Smooth muscle cell of the coronary artery (primary cell): ENCODE results near the gene FFAR2. TPM values are rescaled to one million over a fixed set of nuclear protein-coding genes. Genes with fewer than 3 reads are reported as not detected.

Experiments used
- total RNA-seq: library from RNA; depleted of rRNA; stranded (reverse); fragments of >200 nt; gene quantifications from 2 replicates; pipeline ENCODE4 v1.2.3, GENCODE V29; 2014; ENCODE audit warnings: low replicate concordance

The FFAR2 gene
- not detected in 2 replicates for total RNA-seq

DNA sequence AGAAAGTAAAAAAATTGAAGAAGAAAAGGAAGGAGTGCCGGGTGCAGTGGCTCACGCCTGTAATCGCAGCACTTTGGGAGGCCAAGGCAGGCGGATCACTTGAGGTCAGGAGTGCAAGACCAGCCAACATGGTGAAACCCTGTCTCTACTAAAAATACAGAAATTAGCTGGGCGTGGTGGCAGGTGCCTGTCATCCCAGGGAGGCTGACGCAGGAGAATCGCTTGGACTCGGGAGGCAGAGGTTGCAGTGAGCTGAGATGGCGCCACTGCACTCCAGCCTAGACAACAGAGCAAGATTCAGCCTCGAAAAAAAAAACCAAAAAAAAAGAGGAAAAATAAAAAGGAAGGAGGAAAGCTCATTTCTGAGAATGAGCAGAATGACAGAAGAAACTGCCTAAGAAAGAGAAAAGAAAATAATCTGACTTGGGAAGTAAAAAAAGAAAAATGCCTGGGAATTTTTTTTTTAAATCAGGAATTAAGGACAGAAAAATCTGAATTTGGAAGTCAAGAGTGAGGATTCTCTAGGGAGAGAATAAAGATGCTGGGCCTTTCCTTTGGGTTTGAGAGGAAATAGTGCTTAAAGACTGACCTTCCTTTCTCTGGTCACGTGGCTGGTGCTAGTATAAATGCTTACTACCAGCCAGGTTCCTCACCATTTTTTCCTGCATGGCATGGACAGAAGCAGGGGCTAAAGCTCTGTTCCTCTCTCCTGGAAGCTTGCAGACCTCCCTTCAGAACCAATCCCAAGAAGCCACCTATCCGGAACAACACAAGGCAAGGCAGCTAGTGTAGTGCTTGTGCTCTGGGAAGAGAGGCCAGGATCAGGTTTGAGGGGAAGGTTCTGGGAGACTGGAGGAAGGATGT, at the start of gene FFAR2:
TSS of gene FFAR2 (plus strand) at position 652 of the 864 bp plus-strand sequence. CDS start 1,458 bp downstream, outside the sequence.

DNA sequence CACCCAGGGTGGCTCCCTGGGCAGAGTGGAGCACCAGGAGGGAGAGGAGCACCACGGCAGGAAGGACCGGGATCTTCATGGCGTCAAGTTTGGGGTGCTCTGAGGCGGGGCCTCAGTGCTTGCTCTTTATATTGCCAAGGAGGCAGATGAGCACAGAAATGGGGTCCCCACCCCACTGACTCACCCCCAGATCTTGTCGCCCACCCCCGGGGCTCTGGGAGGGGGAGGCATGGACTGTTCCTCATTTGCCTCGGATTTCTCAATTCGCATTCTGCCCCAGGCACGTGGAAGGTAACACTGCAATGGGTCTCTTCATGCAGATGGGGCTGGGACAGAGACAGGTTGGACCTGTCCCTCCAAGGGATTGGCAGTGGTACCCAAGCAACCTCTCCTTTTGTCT, 42.3 kb downstream of the FFAR2 start, which contains the start of gene KRTDAP:
TSS of gene KRTDAP (minus strand) at position 101 of the 400 bp plus-strand sequence. CDS start at position 79, 22 bp downstream.

Other genes starting within 250 kb of the FFAR2 start
- not detected in 2 replicates for gene FAM187B, start 219.5 kb upstream of the FFAR2 start, total RNA-seq
- gene LSR, start 199.3 kb upstream of the FFAR2 start, total RNA-seq = 0.45 TPM in 1 of 2 replicates, not detected in the other
- gene USF2, start 179.3 kb upstream of the FFAR2 start, total RNA-seq = 44.9 and 91.6 TPM in 2 replicates
- gene HAMP, start 165.7 kb upstream of the FFAR2 start, total RNA-seq = 0.08 TPM in 1 of 2 replicates, not detected in the other
- gene MAG, start 156.1 kb upstream of the FFAR2 start, total RNA-seq = 2.0 TPM in 1 of 2 replicates, not detected in the other
- gene CD22, start 119.1 kb upstream of the FFAR2 start, total RNA-seq = 0.70 and 0.98 TPM in 2 replicates
- gene FFAR1, start 100.4 kb upstream of the FFAR2 start, total RNA-seq = not detected in 2 replicates
- not detected in 2 replicates for gene FFAR3, start 89.8 kb upstream of the FFAR2 start, total RNA-seq
- not detected in 2 replicates for gene GPR42, start 77.2 kb upstream of the FFAR2 start, total RNA-seq
- gene KRTDAP, start 42.2 kb downstream of the FFAR2 start, total RNA-seq = not detected in 2 replicates
- gene DMKN, start 65.4 kb downstream of the FFAR2 start, total RNA-seq = 0.38 and 49.4 TPM in 2 replicates
- gene SBSN, start 80.1 kb downstream of the FFAR2 start, total RNA-seq = 0.23 and 235 TPM in 2 replicates
- not detected in 2 replicates for gene GAPDHS, start 85.2 kb downstream of the FFAR2 start, total RNA-seq
- 81.6 and 151 TPM in 2 replicates for gene TMEM147, start 97.4 kb downstream of the FFAR2 start, total RNA-seq
- not detected in 2 replicates for gene ATP4A, start 115.4 kb downstream of the FFAR2 start, total RNA-seq
- gene PMIS2, start 137.9 kb downstream of the FFAR2 start, total RNA-seq = not detected in 2 replicates
- gene HAUS5, start 164.5 kb downstream of the FFAR2 start, total RNA-seq = 1.9 and 6.3 TPM in 2 replicates
- 20.2 and 35.9 TPM in 2 replicates for gene RBM42, start 180.8 kb downstream of the FFAR2 start, total RNA-seq
- gene ETV2, start 193.5 kb downstream of the FFAR2 start, total RNA-seq = 0.23 and 0.47 TPM in 2 replicates
- gene COX6B1, start 200.1 kb downstream of the FFAR2 start, total RNA-seq = 541 and 559 TPM in 2 replicates
- gene UPK1A, start 218.3 kb downstream of the FFAR2 start, total RNA-seq = 0.08 TPM in 1 of 2 replicates, not detected in the other